ENCODE results near the gene FGD4.
"Not testable (repeated sequence)": the region's sequence is repeated elsewhere in the genome, so short reads cannot be mapped to it uniquely, and the experiment has no call there.

The FGD4 gene

DNA sequence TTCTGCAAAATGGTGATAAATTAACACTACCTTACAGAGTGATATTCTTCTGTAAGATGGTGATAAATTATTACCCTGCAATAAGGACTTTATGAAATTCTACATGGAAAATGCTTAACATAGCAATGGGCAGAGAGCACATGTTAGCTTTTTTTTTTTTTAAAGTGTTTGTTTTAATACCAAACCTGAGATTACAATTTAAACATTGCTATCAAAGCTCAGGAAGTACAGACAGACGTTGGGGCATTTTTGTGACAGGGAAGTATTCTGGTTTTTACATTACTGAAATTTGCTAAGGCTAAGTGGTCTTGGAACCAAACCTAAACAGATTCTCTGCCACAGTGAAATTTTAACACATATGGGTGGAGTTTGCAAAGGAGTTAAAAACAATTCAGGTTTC is 133.1 kb downstream of the FGD4 start:
- no peak for DNase-seq

GRCh38 chr12:32532951-32533350 is 133.6 kb downstream of the FGD4 start:
- DNase-seq: no peak

GRCh38 chr12:32533506-32533905 is 134.1 kb downstream of the FGD4 start:
- not testable (repeated sequence) for DNase-seq

DNA sequence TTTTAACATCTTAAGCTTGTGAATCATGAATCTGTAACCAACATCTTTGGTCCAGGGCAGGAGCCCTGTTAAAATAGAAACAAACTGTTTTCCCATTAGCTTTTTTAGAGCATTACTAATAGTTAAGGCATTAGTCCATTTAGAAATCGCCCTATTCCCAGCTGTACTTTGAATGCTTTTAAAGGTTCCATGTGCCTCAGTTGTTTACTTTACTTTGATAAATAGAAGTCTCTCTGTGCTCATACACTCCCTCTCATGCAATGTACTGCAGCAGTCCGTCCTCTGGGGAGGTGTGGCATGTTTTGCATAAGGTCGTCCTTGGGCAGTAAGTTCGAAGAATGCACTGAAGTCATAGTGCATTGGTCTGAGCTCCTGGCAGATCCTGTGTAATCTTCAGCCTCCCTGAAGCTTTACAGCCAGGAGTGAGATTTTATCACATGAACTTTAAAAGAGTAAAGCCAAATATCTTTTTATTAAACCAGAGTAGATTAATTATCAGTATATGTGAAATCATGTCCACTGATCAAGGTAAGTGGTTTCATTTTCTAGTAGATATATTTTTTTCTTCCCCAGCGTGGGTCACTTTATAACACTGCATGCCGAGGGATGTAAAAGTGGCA is 134.7 kb downstream of the FGD4 start:
- DNase-seq: no peak

GRCh38 chr12:32534698-32535097 is 135.3 kb downstream of the FGD4 start:
- DNase-seq: no peak

DNA sequence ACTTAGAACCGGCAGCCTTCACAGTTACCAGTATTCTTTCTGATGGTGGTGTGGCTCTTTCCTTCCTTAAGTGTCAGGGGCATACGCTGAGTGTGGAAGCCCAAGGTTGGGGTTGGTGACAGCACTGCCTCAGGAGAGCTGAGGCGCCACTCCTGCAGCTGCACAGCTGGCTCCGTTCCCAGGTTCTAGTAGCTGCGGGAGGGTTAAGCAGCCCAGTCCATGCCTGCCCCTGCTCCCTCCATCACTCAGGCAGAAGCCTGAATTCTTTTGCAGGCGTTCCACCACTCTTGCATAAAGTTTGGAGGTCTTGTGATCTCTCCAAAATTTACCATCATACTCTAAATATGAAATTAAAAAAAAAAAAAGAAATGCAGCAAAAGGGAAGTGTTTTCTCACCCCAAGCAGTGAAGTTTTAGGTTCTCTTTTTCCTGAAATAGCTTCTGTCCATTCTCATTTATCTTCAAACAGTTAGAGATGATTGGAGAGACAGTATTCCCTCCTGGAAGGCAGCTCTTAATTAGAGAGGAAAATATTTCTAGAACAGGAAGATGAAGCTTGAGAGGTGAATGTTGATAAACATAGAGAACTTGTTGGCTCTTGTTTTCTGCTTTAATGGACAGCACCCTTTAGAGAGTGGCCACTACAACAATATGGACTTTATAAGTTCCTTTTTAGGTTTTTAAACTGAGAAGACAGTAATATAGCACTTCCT is 136.1 kb downstream of the FGD4 start:
- DNase-seq: no peak

DNA sequence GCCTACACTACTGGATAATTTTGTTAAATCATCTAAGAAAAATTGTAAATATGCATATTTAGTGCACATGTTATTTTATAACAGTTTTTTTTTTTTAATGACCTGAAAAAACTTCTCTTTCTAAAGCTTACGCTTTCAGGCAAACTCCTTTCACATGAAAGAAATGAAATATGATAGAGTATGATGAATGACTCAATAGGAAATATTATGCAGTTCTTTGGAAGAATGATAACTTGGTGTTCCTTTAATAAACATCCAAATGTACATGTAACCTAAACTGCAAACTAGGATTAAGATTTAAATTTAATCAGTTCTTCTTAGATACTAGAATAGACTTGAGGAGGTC is 136.6 kb downstream of the FGD4 start:
- DNase-seq: no peak

DNA sequence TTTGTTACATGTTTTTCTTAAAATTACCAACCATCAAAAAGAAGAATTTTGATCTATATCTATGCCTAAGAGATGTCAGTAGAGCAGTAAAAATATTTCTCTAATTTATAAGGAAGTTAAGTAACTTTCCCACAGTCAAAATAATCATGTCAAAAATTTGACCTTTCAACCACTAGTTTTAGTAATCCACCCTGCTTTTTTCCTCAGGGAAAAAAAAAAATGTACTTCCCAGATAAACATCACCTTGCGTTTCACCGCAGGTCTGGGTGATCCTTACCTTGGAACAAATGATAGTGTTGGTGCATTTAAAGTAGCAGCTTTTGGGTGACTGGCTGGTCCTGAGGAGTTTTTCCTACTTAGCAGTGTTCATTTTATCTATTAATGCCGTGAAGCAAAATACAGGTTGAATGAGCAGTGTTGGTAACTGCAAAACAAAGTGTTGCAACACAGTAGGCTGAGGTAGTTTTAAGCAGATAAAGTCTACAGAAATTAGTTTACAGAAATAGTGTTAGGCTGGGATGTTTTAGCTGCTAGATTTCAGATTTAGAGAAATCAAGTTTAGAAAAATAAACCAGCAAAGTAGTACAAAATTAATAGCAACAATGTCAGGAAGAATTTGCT is 142.5 kb downstream of the FGD4 start:
- no peak for DNase-seq

- DNase-seq: no peak
These were observed 143.3 kb downstream of the FGD4 start for GRCh38 chr12:32542428-32543229.

GRCh38 chr12:32544893-32545292 is 145.5 kb downstream of the FGD4 start:
- DNase-seq: no peak

GRCh38 chr12:32545413-32545980 is 146.1 kb downstream of the FGD4 start:
- no peak for DNase-seq

DNA sequence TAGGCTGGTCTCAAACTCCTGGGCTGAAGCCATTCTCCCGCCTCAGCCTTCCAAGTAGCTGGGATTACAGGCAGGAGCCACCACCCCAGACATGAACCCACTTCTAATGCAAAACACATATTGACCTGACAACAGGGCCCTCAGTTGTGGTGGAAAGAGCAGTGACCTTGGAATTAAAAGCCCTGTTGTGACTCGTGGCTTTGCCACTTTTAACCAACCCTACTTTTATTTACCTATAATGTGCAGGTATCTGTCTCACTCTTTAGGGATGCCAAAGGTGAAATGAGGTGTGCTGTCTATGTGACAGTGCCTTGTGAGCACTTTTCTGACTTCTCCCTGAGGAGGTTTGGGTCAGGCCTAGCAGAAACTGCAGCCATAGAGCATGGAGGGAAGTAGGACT is 146.9 kb downstream of the FGD4 start:
- DNase-seq: no peak

GRCh38 chr12:32548691-32549281 is 149.4 kb downstream of the FGD4 start:
- DNase-seq: no peak

- no peak for DNase-seq
These were observed 150.3 kb downstream of the FGD4 start for GRCh38 chr12:32549675-32550079.

DNA sequence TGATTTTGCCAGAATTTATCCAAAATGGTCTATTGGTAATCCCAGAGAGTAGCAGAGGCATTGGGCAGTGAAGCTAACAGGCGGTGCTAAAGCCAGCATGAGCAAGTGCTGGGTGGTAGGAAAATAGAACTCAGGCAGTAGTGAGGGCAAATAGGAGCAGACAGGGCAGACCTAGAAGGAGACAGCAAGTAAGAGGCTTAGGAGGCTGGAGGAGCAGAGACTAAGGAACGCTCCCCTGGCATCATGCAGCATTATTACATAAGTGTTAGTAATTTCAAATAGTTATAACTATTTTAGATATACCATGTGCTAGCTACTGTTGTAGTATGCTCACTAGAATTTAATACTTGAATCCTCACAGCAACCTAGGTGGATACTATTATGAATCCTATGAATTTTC is 151.7 kb downstream of the FGD4 start:
- no peak for DNase-seq

DNA sequence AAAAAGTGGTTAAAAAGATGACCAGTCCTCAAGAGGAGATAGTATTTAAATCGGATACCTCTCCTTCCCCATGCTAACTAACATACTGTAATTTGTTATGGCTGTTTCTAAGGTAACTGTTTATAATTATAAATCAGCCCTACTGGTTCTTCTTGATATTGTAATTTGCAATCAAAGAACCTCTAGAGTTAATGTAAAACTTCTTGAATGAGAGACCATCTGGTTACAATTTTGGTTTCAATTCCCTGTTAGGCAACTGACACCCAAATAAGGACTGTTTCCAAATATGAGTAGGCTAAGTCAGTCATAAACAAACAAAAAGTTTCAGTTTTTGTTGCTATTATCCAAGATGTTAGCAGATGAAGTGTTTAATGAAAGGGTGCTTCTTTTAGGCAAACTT is 159.5 kb downstream of the FGD4 start:
- DNase-seq: no peak

- no peak for DNase-seq
These were observed 160.1 kb downstream of the FGD4 start for GRCh38 chr12:32559434-32559833.

DNA sequence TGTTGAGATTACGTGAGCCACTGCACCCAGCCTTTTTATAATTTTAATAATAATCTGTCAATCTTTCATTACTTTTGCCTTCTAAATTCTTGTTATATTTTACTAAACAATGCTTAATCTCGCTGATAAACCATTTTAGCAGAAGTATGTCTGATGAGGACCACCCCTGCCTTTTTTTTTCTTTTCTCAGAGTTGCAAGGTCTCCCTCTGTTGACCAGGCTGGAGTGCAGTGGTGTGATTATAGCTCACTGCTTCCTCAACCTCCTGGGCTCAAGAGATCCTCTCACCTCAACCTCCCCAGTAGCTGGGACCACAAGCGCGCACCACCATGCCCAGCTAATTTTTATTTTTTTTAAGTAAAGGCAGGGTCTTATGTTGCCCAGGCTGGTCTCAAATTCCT is 161.2 kb downstream of the FGD4 start:
- no peak for DNase-seq

DNA sequence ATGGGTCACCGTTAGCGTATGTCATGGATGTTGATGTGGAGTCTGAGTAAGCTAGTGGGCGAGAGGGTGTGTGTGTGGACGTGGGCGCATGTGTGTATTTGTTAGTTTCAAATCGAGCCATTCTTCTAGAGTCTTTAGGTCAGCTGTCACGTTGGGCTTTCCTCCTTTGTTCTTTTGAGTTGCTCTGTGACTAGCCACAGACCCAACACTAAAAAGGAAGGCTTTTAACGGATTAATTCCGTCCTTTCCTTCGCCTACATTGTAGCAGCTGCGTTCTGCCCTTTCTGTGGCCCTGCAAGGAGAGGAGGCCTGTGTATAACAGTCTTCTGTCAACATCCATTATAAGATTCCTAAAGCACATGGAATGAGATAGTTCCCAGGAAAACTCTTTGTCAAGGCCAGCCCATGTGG is 162.6 kb downstream of the FGD4 start:
- no peak for DNase-seq

DNA sequence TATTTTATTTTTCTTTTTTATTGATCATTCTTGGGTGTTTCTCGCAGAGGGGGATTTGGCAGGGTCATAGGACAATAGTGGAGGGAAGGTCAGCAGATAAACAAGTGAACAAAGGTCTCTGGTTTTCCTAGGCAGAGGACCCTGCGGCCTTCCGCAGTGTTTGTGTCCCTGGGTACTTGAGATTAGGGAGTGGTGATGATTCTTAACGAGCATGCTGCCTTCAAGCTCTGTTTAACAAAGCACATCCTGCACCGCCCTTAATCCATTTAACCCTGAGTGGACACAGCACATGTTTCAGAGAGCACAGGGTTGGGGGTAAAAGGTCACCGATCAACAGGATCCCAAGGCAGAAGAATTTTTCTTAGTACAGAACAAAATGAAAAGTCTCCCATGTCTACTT is 163.1 kb downstream of the FGD4 start:
- not testable (repeated sequence) for DNase-seq

GRCh38 chr12:32566663-32567295 is 167.4 kb downstream of the FGD4 start:
- DNase-seq: no peak

GRCh38 chr12:32567296-32567674 is 167.9 kb downstream of the FGD4 start:
- DNase-seq: no peak

- no peak for DNase-seq
These were observed 168.9 kb downstream of the FGD4 start for GRCh38 chr12:32568228-32568627.
